Esophagus muscularis mucosa (tissue), 4 donors: ENCODE measurements around the gene MOCS1.

Source experiments
- CTCF ChIP-seq, 3 experiments: fragments of 200-600 bp in 2 of 3; fragments of 450-650 bp in 1 of 3; sonication (generic) in 2 of 3; IDR thresholded peaks; one replicate each; pipeline ENCODE4 v1.5.1; 2017 to 2019; ENCODE audit warnings: antibody characterized with exemption in 3 of 3, mild to moderate bottlenecking in 2 of 3, moderate library complexity in 1 of 3
- EP300 ChIP-seq: sonication (generic); formaldehyde crosslinking; IDR thresholded peaks from one replicate; pipeline ENCODE4 v1.6.1; 2017; ENCODE audit warnings: antibody characterized with exemption
- POLR2A ChIP-seq: fragments of 450-650 bp; IDR thresholded peaks from one replicate; pipeline ENCODE4 v1.6.1; 2017; ENCODE audit warnings: antibody characterized with exemption, moderate library complexity, mild to moderate bottlenecking, low read depth
- POLR2AphosphoS5 ChIP-seq, 2 donors: sonication (generic); formaldehyde crosslinking; IDR thresholded peaks; one replicate each; pipeline ENCODE4 v1.6.1; 2017; ENCODE audit warnings: antibody characterized with exemption in 2 of 2

- TF ChIP-seq POLR2AphosphoS5 (IDR thresholded peaks at IDR 0.05) (no peak), CTCF (IDR thresholded peaks at IDR 0.05) (no peak), EP300 (no peak), POLR2A (no peak)
Observed at GRCh38 chr6:39920157-39920556, 14.1 kb downstream of the MOCS1 start.
